IPS-15b (cell line): ENCODE results near the gene RPL31.

ENCODE experiments used
- H3K27me3 ChIP-seq: one replicate; pipeline ENCODE4 v1.6.1; 2013; ENCODE audit warnings: low read length; ENCODE audit not compliant: control insufficient read depth, insufficient read depth
- H3K36me3 ChIP-seq: one replicate; pipeline ENCODE4 v1.6.1; 2013; ENCODE audit warnings: low read length; ENCODE audit not compliant: control insufficient read depth, insufficient read depth
- H3K4me1 ChIP-seq: one replicate; pipeline ENCODE4 v1.6.1; 2013; ENCODE audit warnings: mild to moderate bottlenecking, low read length; ENCODE audit not compliant: control insufficient read depth, insufficient read depth
- H3K4me3 ChIP-seq: one replicate; pipeline ENCODE4 v1.5.1; 2013; ENCODE audit warnings: low read depth, low read length
- H3K9ac ChIP-seq: one replicate; pipeline ENCODE4 v1.6.1; 2013; ENCODE audit warnings: low read depth, mild to moderate bottlenecking, low read length
- H3K9me3 ChIP-seq: one replicate; pipeline ENCODE4 v1.6.1; 2013; ENCODE audit warnings: mild to moderate bottlenecking, low read length; ENCODE audit not compliant: control insufficient read depth, insufficient read depth

RPL31 gene

DNA sequence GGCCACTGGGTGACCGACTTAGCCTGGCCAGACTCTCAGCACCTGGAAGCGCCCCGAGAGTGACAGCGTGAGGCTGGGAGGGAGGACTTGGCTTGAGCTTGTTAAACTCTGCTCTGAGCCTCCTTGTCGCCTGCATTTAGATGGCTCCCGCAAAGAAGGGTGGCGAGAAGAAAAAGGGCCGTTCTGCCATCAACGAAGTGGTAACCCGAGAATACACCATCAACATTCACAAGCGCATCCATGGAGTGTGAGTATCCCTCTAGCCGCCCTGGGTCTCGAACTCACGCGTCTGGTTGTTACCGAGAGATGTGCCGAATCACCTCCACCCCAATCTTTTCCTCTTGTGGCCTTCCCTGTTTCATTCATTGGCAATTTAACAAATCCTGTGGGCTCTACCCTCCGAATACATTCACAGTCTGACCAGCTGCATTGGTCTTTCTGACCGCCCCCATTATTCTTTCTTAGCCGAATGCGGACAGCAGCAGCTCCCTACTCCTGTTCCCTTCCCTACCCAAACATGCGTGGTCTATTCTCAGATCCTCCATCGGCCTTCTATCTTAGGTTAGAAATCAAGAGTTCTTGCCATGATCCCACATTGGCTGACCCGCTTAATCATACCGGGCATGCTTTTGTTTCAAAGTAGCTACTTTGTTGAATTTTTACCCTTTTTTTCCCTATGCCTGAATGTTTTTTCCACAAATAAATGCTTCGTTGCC, 631 bp downstream of the RPL31 start:
- H3K9me3 ChIP-seq, result no peaks in the 10 kb centered on the region
- H3K27me3 ChIP-seq, result peaks cover 6% of the 10 kb centered on the region
- peak overlapping the region; percentile 98 for H3K9ac ChIP-seq
- peak overlapping the region; percentile 95 for H3K4me3 ChIP-seq
- H3K4me1 ChIP-seq, result peaks cover 12% of the 10 kb centered on the region
- peaks cover 45% of the 10 kb centered on the region for H3K36me3 ChIP-seq

DNA sequence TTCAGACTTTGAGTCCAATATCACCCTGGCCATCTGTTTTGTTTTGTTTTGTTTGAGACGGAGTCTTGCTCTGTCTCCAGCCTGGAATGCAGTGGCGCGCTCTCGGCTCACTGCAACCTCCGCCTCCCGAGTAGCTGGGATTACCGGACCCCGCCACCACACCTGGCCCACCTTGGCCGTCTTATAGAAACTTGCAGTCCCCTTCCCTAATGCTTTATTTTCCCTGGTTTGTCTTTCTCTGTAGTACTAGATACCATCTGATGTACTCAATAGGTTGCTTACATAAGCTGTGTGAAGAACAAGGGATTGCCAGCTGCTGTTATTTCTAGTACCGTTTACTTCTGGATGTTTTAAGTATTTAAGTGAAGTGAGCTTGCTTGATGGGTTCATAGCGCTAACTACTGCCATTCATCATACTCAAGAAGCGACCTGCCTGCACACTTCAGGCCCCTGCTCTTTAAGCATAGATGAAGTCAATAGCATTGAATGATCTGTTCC, 1.2 kb downstream of the RPL31 start:
- Histone ChIP-seq H3K4me1 (peaks cover 12% of the 10 kb centered on the region), H3K9ac (peak overlapping the region; percentile 98), H3K36me3 (peaks cover 47% of the 10 kb centered on the region), H3K9me3 (no peaks in the 10 kb centered on the region), H3K27me3 (peaks cover 6% of the 10 kb centered on the region), H3K4me3 (peak overlapping the region; percentile 95)

DNA sequence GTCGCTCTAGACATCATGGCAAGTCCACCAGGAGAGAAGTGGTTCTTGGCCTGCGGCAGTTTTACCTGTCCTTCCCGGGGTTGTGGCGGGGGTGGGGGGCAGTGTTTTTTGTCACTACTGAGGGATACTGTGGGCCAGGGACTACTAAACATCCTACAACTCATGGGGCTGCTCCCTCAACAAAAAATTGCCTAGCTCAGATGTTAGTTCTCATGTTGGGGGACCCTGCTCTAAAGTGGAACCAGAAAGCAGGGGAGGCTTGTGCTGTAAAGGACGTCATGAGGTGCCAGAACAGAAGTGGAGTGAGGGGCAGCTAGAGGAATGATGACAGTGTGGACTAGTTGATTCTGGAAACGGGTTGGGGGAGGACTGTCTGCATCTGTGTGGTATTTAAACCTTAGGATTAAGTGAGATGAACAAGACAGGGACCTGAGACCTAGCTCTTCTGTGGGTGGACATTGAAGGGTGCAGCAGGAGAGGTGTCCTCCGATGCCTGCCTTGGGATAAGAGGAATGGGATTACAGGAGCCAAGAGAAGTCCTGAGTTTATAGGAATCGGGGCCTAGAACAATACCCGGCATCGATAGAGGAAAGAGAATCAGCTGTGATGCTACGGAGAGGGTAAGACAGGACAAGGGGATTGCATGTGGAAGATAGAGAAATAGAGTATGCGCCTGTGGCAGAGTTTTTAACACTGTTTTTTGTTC, 2.7 kb downstream of the RPL31 start:
- H3K4me3 ChIP-seq, result no peak overlapping the region
- H3K9me3 ChIP-seq, result no peaks in the 10 kb centered on the region
- H3K36me3 ChIP-seq, result peaks cover 47% of the 10 kb centered on the region
- peak overlapping the region; percentile 98 for H3K9ac ChIP-seq
- peaks cover 6% of the 10 kb centered on the region for H3K27me3 ChIP-seq
- H3K4me1 ChIP-seq, result peaks cover 12% of the 10 kb centered on the region

DNA sequence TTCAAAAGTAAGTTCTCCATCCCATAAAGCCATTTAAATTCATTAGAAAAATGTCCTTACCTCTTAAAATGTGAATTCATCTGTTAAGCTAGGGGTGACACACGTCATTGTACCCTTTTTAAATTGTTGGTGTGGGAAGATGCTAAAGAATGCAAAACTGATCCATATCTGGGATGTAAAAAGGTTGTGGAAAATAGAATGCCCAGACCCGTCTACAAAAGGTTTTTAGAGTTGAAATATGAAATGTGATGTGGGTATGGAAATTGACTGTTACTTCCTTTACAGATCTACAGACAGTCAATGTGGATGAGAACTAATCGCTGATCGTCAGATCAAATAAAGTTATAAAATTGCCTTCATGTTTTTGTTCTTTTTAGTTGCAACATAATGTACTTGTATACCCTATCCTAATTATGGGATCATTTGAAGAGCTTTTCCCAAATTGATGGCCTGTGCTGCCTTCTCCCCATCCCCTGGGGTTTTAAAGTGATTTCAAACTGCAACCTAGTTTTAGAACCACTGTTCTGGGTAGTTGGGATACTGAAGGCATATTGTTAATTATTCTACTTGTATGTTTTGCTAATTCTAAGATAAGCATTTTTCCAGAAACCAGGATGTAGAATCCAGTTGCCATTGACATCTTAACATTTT, 4.1 kb downstream of the RPL31 start:
- Histone ChIP-seq H3K9ac (no peak overlapping the region), H3K4me1 (peaks cover 12% of the 10 kb centered on the region), H3K4me3 (no peak overlapping the region), H3K36me3 (peaks cover 47% of the 10 kb centered on the region), H3K9me3 (no peaks in the 10 kb centered on the region), H3K27me3 (peaks cover under 1% of the 10 kb centered on the region)

DNA sequence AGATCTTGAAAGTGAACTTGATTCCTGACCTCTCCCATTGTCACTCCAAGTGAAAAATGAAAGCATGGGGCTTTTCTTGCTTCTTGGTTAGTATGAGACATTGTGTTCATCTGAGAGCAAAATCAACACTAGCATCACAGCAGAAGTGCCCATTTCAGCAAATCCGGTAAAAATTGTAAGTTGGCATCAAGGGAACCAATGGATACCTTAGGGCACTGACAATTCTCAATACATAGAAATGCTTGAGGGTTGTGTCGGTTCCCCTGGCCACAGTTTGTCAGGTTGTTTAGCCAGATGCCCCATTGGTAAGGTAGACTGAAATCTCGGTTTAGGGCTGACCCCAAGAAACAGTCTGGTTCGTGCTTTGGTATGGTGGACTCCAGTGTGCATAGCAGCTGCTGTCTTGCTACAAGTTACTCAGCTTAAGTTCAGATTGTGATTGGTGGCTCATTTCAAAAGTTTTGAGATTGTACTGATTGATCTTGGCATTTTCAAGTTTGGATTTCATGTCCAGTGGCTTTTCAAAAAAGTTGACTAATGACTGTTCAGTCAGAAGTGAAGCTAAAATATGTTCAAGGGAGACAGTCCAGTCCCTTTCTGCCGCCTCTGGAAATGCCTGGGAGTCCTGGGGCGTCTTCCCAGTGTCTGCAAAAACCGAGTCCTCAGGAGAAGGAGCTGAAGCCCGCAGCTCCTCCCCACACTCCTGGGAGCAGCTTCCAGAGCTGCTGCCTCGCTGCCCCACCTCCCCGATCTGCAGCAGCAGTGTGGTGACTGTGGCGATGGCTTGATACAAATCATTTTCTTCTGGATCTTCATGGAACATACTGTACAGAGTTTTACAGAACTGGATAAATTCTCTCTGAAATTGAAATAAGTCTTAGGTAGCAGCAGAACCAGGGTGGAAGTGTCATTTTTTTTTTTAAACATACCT, 5.6 kb downstream of the RPL31 start:
- H3K27me3 ChIP-seq, result no peaks in the 10 kb centered on the region
- H3K4me3 ChIP-seq, result no peak overlapping the region
- no peaks in the 10 kb centered on the region for H3K9me3 ChIP-seq
- H3K4me1 ChIP-seq, result peaks cover 12% of the 10 kb centered on the region
- H3K36me3 ChIP-seq, result peaks cover 46% of the 10 kb centered on the region
- H3K9ac ChIP-seq, result no peak overlapping the region

DNA sequence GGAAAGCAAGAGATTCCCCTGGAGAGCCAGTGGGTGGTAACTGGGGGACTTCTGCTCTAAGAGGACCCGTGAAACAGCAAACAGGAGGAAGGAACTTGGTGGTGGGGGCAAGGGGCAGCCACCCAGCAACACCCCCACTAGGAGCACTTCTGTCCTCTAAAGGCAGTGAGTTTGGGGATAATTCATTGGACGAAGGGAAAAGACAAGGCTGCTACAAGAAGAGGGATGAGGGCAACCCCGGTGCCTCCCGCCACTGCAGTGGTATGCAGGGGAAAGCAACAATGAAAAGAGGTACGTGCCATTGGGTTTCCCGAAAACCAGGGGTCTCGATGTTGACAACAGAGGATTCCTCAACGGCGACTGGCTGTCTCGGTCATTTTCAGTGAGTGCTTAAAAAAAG, 9.1 kb downstream of the RPL31 start:
- Histone ChIP-seq H3K9ac (no peak overlapping the region), H3K4me3 (no peak overlapping the region), H3K36me3 (peaks cover 13% of the 10 kb centered on the region), H3K4me1 (peaks cover 4% of the 10 kb centered on the region), H3K9me3 (no peaks in the 10 kb centered on the region), H3K27me3 (no peaks in the 10 kb centered on the region)

DNA sequence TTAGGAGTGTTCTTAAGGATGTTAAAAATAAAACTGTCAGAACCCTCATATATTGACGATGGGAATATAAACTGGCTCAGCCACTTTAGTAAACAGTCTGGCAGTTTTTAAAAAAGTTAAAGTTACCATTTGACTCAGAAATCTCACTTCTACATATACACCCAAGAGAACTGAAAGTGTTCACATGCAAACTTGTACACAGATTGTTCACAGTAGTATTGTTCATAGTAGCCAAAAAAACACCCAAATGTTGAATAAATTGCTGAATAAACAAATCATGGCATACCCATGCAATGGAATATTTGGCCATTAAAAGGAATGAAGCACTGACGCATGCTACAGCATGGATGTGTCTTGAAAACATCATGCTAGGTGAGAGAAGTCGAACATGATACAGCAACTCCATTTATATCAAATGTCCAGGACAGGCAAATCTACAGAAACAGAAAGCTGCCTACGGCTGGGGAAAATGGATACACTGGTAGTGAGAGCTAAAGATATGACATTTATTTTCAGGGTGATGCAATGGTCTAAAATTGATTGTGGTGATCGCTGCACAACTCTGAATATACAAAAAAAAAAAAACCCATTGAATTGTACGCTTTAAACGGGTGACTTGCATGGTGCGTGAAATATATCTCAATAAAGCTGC, 10.1 kb downstream of the RPL31 start:
- H3K36me3 ChIP-seq, result peaks cover 8% of the 10 kb centered on the region
- H3K9me3 ChIP-seq, result no peaks in the 10 kb centered on the region
- H3K4me3 ChIP-seq, result no peak overlapping the region
- H3K9ac ChIP-seq, result no peak overlapping the region
- H3K4me1 ChIP-seq, result peaks cover 4% of the 10 kb centered on the region
- no peaks in the 10 kb centered on the region for H3K27me3 ChIP-seq

DNA sequence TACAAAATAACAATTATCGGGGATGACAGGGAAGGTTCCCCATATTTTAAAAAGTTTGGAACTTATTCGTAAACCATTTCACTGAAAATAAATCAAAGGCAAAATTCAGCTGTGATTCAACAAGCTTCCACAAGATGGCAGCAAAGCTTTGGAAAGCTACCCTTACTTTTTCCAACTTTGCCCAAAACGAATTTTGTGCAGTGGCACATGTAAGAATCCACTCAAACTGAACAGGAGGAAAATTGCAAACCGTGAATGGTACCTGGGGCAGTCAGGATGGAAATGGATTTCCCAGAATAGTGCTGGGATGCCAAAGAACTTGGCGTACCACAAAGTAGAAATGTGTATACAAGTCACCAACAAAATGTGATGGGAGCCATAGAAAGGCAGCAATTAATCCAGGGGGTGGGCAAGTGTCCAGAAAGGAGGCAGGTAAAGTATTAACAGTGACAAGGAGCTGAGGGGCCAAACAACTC, 10.7 kb downstream of the RPL31 start:
- no peaks in the 10 kb centered on the region for H3K9me3 ChIP-seq
- H3K4me1 ChIP-seq, result no peaks in the 10 kb centered on the region
- H3K4me3 ChIP-seq, result no peak overlapping the region
- no peak overlapping the region for H3K9ac ChIP-seq
- no peaks in the 10 kb centered on the region for H3K27me3 ChIP-seq
- H3K36me3 ChIP-seq, result peaks cover 2% of the 10 kb centered on the region

DNA sequence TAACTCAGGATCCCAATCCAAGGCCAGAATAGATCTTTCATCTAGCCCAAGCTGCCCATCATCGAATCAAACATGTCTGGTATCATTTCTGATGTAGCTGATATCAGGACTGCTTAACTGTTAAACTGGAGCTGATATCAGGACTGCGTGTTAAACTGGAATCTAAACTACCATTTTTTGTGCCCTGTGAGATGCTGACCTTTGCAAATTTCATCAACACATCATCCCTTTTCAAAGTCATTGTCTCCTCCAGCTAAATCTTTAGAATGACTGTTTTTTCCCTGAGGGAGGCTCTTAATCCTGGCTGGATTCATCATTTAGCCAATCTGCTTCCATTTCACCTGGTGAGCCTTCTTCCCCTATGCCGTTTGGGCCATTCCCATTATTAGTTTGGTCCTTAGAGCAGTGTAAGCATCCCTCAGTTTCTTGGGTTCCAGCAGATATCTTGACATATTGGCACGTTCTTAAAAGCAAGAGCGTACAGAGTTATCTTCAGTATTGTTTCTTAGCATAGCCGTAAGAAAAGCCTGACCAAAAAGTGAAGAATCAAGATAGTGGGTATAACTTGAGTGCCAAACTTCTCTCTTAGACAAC, 12.3 kb downstream of the RPL31 start:
- H3K4me1 ChIP-seq, result no peaks in the 10 kb centered on the region
- no peak overlapping the region for H3K4me3 ChIP-seq
- H3K9me3 ChIP-seq, result no peaks in the 10 kb centered on the region
- H3K27me3 ChIP-seq, result no peaks in the 10 kb centered on the region
- no peak overlapping the region for H3K9ac ChIP-seq
- H3K36me3 ChIP-seq, result no peaks in the 10 kb centered on the region

DNA sequence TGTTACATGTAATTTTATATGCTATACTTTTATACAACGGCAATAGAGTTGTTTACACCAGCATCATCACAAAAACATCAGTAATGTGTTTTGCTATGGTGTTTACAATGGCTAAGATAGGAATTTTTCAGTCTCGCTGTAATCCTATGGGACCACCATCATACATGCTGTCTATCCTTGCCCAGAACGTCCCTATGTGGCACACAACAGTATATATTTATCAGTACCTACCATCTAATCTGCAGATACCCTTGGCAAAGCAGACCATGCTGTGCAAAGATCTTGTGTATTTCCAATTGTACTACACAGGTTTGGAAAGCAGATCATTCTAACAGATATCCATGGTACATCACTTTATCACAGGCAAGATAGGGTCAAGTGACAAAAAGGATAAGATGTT, 15.3 kb downstream of the RPL31 start:
- Histone ChIP-seq H3K27me3 (no peaks in the 10 kb centered on the region), H3K36me3 (no peaks in the 10 kb centered on the region), H3K9me3 (no peaks in the 10 kb centered on the region), H3K9ac (no peak overlapping the region), H3K4me3 (no peak overlapping the region), H3K4me1 (no peaks in the 10 kb centered on the region)
